HG03354 (cell line): ENCODE data around the gene CD84.
A peak's percentile ranks its signal among the peaks of the same experiment; 100 is the strongest.
"Not testable (repeated sequence)": the region's sequence is repeated elsewhere in the genome, so short reads cannot be mapped to it uniquely, and the experiment has no call there.

ENCODE experiments used
- ATAC-seq: cut with Tn5 transposase; IDR thresholded peaks from one replicate; pipeline ENCODE4 v1.9.1; 2021; ENCODE audit warnings: mild to moderate bottlenecking; ENCODE audit not compliant: unreplicated experiment, poor library complexity, severe bottlenecking

The CD84 gene

DNA sequence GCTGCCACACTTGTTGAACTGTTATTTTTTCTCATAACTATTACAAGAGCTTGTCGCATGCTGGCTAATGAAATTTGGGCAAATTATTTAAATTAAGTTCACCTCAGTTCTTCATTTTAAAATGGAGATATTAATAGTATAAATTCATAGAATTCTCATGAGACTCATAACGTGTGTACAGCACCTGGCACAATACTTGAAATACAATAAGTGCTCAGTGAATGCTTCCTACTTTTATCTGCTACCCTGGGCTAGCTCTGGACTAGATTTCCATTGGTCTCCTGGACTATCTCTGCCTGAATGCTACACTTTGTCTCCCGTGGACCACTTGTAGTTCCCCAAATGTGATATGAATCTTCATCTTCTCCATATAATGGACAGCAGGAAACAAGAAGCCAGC is 57.2 kb downstream of the CD84 start:
- ATAC-seq: no peak

DNA sequence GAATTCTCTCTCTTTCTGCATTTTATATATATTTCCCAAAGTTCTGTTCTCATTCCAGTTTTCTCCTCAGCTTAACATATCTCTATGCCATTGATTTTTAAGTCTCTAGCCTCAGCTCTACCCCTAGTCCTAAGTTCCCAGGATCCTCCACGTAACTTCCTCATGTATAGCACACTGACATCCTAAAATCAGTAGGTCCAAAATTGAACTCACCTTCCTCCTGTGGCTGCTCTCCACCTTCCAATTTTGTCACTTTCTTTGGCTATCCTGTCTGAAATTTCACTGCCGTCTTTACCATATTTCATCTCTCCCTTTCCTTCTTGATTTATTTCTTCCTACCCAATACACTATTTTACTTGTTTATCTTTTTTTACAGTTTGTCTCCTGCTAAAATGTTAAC is 57.7 kb downstream of the CD84 start:
- ATAC-seq: no peak

DNA sequence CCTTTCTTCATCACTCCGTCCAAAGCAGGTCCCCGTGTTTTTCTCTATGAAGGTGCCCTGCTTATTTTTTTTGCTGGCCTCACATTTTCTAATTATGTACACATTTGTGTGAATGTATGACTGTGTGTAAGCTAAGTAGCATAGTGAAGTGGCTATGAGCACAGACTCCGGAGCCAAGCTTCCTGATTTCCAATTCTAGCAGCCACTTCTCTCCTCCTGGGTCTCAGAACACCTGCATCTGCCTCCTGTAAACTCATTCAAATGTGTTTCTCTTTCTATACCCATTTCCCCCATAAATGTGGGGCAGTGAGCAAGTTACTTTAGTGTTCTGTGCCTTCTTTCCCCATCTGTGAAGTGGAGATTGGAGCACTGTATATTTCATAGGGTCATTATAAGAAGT is 58.3 kb downstream of the CD84 start:
- ATAC-seq: peak; percentile 44

DNA sequence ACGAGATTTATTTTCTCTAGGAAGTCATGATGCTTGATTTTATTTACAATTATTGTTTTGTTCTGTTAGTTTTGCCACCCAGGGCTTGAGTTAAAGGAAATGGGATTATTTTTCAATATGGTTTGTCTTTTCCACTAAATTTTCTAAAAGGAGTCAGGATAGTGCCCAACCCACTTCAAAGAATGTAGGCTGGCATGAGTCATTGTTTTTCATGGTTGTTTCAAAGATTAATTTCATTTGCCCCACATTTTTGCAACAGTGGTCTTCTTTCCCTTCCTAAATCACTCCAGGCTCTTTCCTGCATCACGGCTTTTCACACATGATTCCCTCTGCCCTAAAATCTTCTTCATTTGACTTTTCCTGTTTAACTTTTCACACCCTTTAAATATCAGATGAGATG is 58.7 kb downstream of the CD84 start:
- ATAC-seq: no peak

DNA sequence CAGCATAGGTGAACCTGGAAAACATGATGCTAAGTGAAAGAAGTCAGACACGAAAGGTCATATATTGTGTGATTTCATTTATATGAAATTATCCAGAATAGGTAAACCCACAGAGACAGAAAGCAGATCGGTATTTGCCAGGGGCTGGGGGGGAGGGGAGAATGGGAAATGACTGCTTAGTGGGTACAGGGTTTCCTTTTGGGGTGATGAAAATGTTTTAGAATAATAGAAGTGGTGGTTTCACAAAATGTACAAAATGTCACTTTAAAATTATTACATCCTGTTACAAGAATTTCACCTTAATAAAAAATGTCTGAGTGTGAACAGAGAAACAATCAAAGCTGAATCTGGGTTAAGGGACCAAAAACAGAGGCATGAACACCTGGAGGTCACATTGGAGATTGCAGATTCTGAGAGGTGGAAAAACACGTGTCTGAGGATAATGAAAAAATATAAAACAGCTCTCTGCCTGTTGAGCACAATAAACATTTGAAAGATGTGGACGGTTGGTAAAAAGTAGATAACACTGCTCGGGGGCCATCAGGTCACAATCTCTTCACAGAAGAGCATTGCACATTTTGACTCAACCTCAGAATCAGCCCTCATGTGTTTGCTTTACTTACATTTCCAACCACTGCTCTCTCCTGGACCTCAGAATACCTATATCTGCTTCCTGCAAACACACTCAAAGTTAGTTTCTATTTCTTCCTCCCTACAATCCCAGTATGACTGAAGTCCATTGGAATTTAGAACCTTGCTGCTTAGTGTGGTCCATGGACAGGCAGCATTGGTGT is 59.5 kb downstream of the CD84 start:
- no peak for ATAC-seq

DNA sequence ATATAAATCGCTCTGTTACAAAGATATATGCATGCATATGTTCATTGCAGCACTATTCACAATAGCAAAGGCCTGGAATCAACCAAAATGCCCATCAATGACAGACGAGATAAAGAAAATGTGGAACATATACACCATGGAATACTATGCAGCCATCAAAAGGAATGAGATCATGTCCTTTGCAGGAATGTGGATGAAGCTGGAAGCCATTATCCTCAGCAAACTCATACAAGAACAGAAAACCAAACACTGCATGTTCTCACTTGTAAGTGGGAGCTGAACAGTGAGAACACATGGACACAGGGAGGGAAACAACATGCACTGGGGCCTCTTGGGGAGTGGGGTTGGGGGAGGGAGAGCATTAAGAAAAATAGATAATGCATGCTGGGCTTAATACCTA is 61.8 kb downstream of the CD84 start:
- ATAC-seq: not testable (repeated sequence)

DNA sequence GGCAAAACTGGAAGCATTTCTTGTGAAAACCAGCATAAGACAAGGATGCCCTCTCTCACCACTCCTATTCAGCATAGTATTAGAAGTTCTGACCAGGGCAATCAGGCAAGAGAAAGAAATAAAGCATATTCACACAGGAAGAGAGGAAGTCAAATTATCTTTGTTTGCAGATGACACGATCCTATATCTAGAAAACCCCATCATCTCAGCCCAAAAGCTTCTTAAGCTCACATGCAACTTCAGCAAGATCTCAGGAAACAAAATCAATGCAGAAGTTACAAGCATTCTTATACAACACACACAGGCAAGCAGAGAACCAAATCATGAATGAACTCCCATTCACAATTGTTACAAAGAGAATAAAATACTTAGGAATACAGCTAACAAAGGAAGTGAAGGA is 63.4 kb downstream of the CD84 start:
- ATAC-seq: not testable (repeated sequence)

DNA sequence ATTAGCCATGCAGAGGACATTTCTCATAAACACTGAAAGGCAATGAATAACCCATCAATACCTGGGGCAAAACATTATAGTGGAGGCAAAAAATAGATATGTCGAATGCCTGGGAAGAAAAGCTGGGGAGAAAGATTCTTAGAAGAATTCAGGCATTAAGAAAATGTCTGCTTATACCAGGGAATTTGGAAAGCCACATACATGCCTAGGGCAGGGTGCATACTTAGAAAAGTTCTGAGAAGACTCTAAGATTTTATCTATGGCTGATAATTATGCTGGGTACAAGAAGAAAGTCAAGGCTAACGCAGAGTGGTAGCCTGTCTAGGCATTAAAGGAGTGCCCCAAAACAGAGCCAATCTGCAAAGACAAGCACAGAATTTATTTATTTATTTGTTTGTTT is 74.6 kb downstream of the CD84 start:
- no peak for ATAC-seq

DNA sequence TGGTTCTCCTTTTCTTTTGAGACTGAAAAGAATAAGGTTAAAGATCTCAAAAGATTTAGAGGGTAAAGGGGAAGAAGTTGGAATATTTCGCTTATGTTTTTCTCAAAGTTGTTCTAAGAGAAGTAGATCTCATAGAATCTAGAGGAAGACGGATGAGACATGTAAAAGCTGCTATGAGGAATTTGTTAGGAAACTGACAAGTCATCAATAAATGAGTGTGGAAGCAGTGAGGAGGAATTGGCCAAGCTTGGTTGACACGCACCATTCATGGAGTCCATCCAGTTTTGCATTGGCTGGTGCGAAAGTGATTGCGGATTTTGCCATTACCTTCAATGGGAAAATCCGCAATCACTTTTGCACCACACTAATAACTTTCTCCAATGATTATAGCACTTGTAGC is 76.2 kb downstream of the CD84 start:
- no peak for ATAC-seq

DNA sequence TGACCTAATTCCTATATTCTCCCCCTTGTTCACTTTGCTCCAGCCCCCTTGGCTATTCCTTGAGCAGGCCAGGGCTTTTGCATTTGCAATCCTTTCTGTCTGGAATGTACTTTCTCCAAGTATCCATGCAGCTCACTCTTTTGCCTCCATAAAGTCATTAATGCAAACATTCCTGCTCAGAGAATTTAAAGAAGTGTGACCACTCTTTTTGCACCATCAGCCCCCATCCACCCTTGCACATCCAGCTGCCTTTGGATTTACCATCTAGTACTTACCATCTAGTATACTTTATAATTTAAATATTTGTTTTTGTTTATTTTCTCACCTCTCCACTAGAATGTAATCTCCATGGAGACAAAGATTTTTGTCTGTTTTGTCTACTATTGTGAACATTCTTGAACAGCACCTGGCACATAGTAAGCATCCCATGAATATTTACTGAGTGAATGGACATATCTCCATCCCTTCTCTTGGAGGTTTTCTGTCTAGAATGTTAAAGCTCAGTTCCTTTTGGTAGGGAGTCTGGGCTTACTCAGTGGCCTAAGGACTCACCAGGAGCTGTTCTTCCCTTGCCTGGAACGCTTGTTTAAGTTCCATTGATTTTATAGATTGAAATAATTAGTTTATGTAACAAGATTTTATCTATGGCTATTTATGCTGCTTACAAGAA is 78.8 kb downstream of the CD84 start:
- ATAC-seq: no peak

DNA sequence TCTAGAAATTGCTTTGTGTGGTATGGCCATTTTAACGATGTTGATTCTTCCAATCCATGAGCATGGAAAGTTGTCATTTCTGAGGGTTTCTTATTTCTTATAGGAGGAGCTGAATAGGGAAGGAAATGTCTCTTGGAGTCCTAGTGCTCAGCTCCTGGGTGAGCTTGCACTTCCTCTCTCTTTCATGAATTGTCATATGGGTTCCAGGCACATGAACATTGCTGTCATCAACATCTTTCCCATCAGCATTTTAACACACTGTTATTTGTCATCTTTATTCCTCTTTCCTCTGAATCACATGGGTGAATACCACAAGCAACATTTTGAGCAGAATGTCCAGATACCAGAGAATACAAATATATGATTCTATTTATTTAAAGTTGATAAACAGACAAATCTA is 79.7 kb downstream of the CD84 start:
- ATAC-seq: no peak

DNA sequence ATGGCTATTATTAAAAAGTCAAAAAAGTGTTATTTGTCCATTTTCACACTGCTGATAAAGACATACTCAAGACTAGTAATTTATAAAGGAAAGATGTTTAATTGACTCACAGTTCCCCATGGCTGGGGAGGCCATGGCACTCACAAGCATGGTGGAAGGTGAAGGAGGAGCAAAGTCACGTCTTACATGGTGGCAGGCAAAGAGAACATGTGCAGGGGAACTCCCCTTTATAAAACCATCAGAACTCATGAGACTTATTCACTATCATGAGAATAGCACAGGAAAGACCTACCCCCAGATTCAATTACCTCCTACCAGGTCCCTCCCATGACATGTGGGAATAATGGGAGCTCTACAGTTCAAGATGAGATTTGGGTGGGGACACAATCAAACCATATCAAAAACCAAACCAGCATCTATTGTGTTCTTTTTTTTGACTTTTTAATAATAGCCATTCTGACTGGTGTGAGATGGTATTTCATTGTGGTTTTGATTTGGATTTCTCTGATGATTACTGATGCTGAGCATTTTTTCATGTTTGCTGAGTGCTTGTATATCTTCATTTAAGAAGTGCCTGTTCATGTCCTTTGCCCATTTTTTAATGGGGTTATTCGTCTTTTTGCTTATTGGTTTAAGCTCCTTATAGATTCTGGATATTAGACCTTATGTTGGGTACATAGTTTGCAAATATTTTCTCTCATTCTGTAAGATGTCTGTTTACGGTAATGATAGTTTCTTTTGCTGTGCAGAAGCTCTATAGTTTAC is 80.8 kb downstream of the CD84 start:
- not testable (repeated sequence) for ATAC-seq

DNA sequence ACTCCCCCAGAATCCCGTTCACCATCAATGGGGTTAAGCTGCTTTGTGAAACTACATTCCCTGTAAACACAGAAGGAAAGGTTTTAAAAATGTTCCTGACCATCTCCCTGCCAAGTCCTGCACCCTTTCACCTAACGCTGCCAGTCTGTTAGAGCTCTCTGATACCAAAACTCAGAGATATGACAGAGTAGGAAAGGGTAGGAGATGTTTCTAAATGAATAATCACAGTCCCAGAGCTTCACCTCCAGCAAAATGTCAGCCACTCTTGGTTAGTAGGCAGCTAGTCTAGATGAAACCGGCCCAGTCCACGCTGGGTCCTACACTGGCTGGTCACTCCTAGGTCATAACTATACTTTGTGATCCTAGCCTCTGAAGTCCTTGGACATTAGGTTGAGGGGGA is 83.0 kb downstream of the CD84 start:
- no peak for ATAC-seq

DNA sequence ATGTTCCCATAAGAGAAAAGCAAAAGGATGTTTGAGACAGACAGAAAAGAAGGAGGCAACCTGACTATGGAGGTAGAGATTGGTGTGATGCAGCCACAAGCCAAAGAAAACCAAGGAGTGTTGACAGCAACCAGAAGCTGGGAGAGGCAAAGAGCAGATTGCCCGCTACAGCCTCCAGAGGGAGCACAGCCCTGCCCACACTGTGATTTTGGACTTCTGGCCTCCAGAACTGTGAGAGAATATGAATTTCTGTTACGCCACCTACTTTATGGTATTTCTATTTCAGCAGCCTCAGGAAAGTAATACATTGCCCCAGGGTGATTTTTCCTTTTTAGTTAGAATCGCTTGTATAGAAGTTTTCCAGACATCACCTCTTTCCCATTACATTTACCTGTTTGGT is 84.7 kb downstream of the CD84 start:
- ATAC-seq: no peak

DNA sequence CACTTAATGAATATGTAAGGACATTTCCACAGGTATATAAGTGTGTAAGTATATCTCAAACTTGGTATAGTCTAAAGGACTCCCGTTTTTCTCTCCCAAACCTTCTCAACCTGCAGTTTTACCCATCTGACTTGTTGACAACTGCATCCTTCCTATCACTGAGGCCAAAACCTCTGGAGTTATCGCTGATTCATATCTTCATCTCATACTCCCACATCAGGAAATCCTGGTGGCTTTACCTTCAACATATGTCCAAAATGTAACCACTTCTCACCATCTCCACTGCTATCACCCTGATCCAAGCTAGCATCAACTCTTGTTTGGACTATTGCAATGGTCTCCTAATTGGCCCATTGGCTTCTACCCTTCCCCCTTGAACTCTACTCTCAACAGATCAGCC is 86.7 kb downstream of the CD84 start:
- ATAC-seq: no peak

DNA sequence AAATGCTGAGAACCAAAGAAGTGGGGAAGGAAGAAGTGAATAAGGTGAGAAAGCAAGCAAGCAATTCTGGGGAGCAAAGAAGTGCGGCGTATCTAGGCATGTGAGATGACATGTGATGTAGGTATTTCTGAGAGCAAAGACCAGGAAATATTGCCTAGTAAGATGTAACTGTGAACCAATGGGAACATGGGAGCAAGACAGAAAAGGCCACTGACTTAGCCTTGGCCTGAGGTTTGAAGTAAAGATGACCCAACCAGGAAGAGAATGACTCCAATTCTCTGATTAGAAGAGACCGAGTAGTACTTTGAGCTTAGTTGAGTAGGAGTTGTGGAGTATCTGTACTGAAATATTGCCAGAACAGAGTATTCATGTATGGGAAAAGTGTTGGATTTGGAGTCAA is 87.3 kb downstream of the CD84 start:
- ATAC-seq: no peak
